Subcutaneous adipose tissue (tissue), 4 donors: ENCODE measurements around the gene WDR37. TPM values are rescaled to one million over a fixed set of nuclear protein-coding genes. Genes with fewer than 3 reads are reported as not detected.

ENCODE experiments used
- total RNA-seq, 4 donors: library from RNA; depleted of rRNA; stranded (reverse); fragments of >200 nt; gene quantifications; one replicate each; pipeline ENCODE4 v1.1.0, GENCODE V29; 2016

Gene WDR37
- total RNA-seq, 4 donors from 2014 or later, result 11.4 to 16.0 (median 15.0) TPM

Other genes with a start within 250 kb of the WDR37 start
- 10 to 100 TPM; 51.2 to 60.8 (median 56.5) TPM for gene LARP4B, start 124.7 kb upstream of the WDR37 start, total RNA-seq
- 10 to 100 TPM; 26.3 to 31.9 (median 29.6) TPM for gene GTPBP4, start 68.0 kb upstream of the WDR37 start, total RNA-seq
- gene IDI2, start 30.5 kb upstream of the WDR37 start, total RNA-seq, result not detected
- gene IDI1, start 7.3 kb upstream of the WDR37 start, total RNA-seq, result 10 to 100 TPM; 42.7 to 74.5 (median 55.2) TPM